Stimulated activated CD8-positive, alpha-beta memory T cell treated with anti-CD3 and anti-CD28 coated beads, Interleukin-12 subunit alpha, Interleukin-12 subunit beta, amount 100 ng/mL, for 24 hours (primary cell): ENCODE results near the gene NGB.
"Not testable (repeated sequence)": the region's sequence is repeated elsewhere in the genome, so short reads cannot be mapped to it uniquely, and the experiment has no call there.

Experiments
- DNase-seq: peaks from one replicate; pipeline ENCODE4 v3.0.0-alpha.2; 2020; ENCODE audit errors: extremely low read depth

Gene NGB

GRCh38 chr14:77271113-77271710 lies at the start of gene NGB:
Gene NGB (minus strand): TSS chr14:77271206. CDS start chr14:77270937, 269 bp downstream.
- no peak for DNase-seq

GRCh38 chr14:77320238-77320935 lies 49.4 kb upstream of the NGB start, which contains the start of gene POMT2:
Gene POMT2 (minus strand): TSS chr14:77320883. CDS start chr14:77320681, 202 bp downstream.
- DNase-seq, result peak; percentile 80

- no peak for DNase-seq
These were observed 48.4 kb upstream of the NGB start for GRCh38 chr14:77319422-77319821.

GRCh38 chr14:77318756-77319155 lies 47.8 kb upstream of the NGB start:
- not testable (repeated sequence) for DNase-seq

GRCh38 chr14:77318006-77318553 lies 47.1 kb upstream of the NGB start:
- DNase-seq, result no peak

- no peak for DNase-seq
These were observed 45.9 kb upstream of the NGB start for GRCh38 chr14:77316872-77317301.

GRCh38 chr14:77316195-77316505 lies 45.1 kb upstream of the NGB start:
- no peak for DNase-seq

GRCh38 chr14:77314539-77315457 lies 43.8 kb upstream of the NGB start:
- DNase-seq, result no peak

- no peak for DNase-seq
These were observed 43.0 kb upstream of the NGB start for GRCh38 chr14:77314043-77314442.

- no peak for DNase-seq
These were observed 42.4 kb upstream of the NGB start for GRCh38 chr14:77313371-77313770.

- DNase-seq, result no peak
These were observed 40.2 kb upstream of the NGB start for GRCh38 chr14:77311217-77311616.

- no peak for DNase-seq
These were observed 39.0 kb upstream of the NGB start for GRCh38 chr14:77310026-77310425.

GRCh38 chr14:77309131-77309530 lies 38.1 kb upstream of the NGB start:
- no peak for DNase-seq

- no peak for DNase-seq
These were observed 36.0 kb upstream of the NGB start for GRCh38 chr14:77306851-77307496.

GRCh38 chr14:77306416-77306815 lies 35.4 kb upstream of the NGB start:
- no peak for DNase-seq

- DNase-seq, result no peak
These were observed 34.7 kb upstream of the NGB start for GRCh38 chr14:77305696-77306095.

- DNase-seq, result no peak
These were observed 32.6 kb upstream of the NGB start for GRCh38 chr14:77303417-77304156.

GRCh38 chr14:77302926-77303325 lies 31.9 kb upstream of the NGB start:
- no peak for DNase-seq

- no peak for DNase-seq
These were observed 30.1 kb upstream of the NGB start for GRCh38 chr14:77301103-77301502.

GRCh38 chr14:77299771-77300170 lies 28.8 kb upstream of the NGB start:
- no peak for DNase-seq

- no peak for DNase-seq
These were observed 25.9 kb upstream of the NGB start for GRCh38 chr14:77296906-77297305.
